PC-9 (cell line): ENCODE measurements around the gene NLRC3.

Experiments used
- EZH2 ChIP-seq: fragments of 200-600 bp; sonication (generic); IDR thresholded peaks from 2 replicates; pipeline ENCODE4 v1.8.0; 2017; ENCODE audit warnings: antibody characterized with exemption, low read depth
- TF ChIP-seq, protein P1 (sequence below): fragments of 200-600 bp; sonication (generic); conservative IDR thresholded peaks from 2 replicates; pipeline ENCODE4 v1.6.1; 2017; ENCODE audit warnings: mixed run types, antibody characterized with exemption, mild to moderate bottlenecking, moderate library complexity

- TF ChIP-seq, protein P1, sequence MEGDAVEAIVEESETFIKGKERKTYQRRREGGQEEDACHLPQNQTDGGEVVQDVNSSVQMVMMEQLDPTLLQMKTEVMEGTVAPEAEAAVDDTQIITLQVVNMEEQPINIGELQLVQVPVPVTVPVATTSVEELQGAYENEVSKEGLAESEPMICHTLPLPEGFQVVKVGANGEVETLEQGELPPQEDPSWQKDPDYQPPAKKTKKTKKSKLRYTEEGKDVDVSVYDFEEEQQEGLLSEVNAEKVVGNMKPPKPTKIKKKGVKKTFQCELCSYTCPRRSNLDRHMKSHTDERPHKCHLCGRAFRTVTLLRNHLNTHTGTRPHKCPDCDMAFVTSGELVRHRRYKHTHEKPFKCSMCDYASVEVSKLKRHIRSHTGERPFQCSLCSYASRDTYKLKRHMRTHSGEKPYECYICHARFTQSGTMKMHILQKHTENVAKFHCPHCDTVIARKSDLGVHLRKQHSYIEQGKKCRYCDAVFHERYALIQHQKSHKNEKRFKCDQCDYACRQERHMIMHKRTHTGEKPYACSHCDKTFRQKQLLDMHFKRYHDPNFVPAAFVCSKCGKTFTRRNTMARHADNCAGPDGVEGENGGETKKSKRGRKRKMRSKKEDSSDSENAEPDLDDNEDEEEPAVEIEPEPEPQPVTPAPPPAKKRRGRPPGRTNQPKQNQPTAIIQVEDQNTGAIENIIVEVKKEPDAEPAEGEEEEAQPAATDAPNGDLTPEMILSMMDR: no peak
- TF ChIP-seq EZH2: no peak
Observed at GRCh38 chr16:3599121-3599520, 21.9 kb upstream of the NLRC3 start.
